ENCODE results near the gene ARPC4. TPM values are rescaled to one million over a fixed set of nuclear protein-coding genes. Genes with fewer than 3 reads are reported as not detected.

ARPC4 gene
- total RNA-seq, 1 experiment from 2014 or later: 143 TPM

GRCh38 chr3:9793161-9793781 is 389 bp downstream of the ARPC4 start:
- H3K4me3 Mint-ChIP-seq: peak overlapping the region; percentile 94
- TF ChIP-seq PRRX2 (CRISPR knock-in tag; IDR thresholded peaks at IDR 0.05): peak; percentile 37; the same call in 1 of the 2 replicates
- TF ChIP-seq ZNF416 (CRISPR knock-in tag; IDR thresholded peaks at IDR 0.05): 0 out of 2 replicates have a peak, but pooled peaks have one; percentile 27
- no peak for TF ChIP-seq GABPB1 (CRISPR knock-in tag; IDR thresholded peaks at IDR 0.05)
- TF ChIP-seq JUN (CRISPR knock-in tag; IDR thresholded peaks at IDR 0.05): no peak
- peak; percentile 71 for TF ChIP-seq EMX1 (CRISPR knock-in tag; IDR thresholded peaks at IDR 0.05)
- TF ChIP-seq, protein P1, sequence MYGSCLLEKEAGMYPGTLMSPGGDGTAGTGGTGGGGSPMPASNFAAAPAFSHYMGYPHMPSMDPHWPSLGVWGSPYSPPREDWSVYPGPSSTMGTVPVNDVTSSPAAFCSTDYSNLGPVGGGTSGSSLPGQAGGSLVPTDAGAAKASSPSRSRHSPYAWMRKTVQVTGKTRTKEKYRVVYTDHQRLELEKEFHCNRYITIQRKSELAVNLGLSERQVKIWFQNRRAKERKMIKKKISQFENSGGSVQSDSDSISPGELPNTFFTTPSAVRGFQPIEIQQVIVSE (CRISPR knock-in tag; IDR thresholded peaks at IDR 0.05; ENCODE audit: borderline replicate concordance): no peak
- no peak for TF ChIP-seq IRF2 (CRISPR knock-in tag; IDR thresholded peaks at IDR 0.05; ENCODE audit: borderline replicate concordance, low read depth)
- TF ChIP-seq, protein P2, sequence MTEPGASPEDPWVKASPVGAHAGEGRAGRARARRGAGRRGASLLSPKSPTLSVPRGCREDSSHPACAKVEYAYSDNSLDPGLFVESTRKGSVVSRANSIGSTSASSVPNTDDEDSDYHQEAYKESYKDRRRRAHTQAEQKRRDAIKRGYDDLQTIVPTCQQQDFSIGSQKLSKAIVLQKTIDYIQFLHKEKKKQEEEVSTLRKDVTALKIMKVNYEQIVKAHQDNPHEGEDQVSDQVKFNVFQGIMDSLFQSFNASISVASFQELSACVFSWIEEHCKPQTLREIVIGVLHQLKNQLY (CRISPR knock-in tag; IDR thresholded peaks at IDR 0.05): no peak
- peak; percentile 48; the same call in 1 of the 2 replicates for TF ChIP-seq ZNF671 (CRISPR knock-in tag; IDR thresholded peaks at IDR 0.05)
- no peak for TF ChIP-seq FOXP1 (CRISPR knock-in tag; IDR thresholded peaks at IDR 0.05; ENCODE audit: borderline replicate concordance)
- TF ChIP-seq NFATC4 (CRISPR knock-in tag; IDR thresholded peaks at IDR 0.05): 0 out of 2 replicates have a peak, but pooled peaks have one; percentile 16
- no peaks in the 10 kb centered on the region; the same call in 1 of the 2 replicates for H3K27me3 Mint-ChIP-seq (ENCODE audit: low read depth)
- ChIA-PET POLR2A (interaction anchor here (0.5 to 1.8 kb wide), 16 partner anchors 9 to 1036 kb away, joined by 3 to 11 read pairs (median 4); partner anchors contain the start of genes CAMK1 and OGG1), CTCF (interaction anchor here (0.7 to 1.6 kb wide), 11 partner anchors 11 to 293 kb away, joined by 3 to 11 read pairs (median 4); partner anchors contain the start of genes CAMK1, CRELD1 and OGG1)
- peak overlapping the region; percentile 87 for H3K27ac Mint-ChIP-seq
- no peak for DNase-seq (ENCODE audit: low spot score)
- H3K9me3 Mint-ChIP-seq: no peaks in the 10 kb centered on the region
- H3K36me3 Mint-ChIP-seq: peaks cover 43% of the 10 kb centered on the region
- peaks cover 18% of the 10 kb centered on the region for H3K4me1 Mint-ChIP-seq
- peak; percentile 12 for ATAC-seq

- ChIA-PET POLR2A (no interaction called here), CTCF (no interaction called here)
These were observed 1.5 kb downstream of the ARPC4 start for GRCh38 chr3:9794400-9794799.

DNA sequence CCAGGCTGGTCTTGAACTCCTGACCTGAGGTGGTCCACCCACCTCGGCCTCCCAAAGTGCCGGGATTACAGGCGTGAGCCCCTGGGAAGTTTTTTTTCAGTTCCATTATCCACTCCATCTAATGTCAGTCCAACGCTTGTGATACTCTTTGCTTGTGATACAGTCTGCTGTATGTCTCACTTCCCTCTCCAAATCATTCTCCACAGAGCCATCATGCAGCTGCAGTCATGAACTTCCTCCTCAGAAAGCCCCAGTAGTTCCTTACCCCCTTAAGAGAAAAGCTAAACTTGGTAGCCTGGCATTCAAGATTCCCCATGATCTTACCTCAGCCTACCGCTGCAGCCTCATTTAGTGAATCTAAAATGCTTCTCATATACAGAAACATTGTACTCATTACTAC is 2.3 kb downstream of the ARPC4 start:
- peak overlapping the region; percentile 51 for H3K4me3 Mint-ChIP-seq
- ChIA-PET CTCF (no interaction called here), POLR2A (no interaction called here)
- no peak for DNase-seq (ENCODE audit: low spot score)
- H3K27me3 Mint-ChIP-seq (ENCODE audit: low read depth): no peaks in the 10 kb centered on the region; the same call in 1 of the 2 replicates
- H3K36me3 Mint-ChIP-seq: peaks cover 42% of the 10 kb centered on the region
- no peaks in the 10 kb centered on the region for H3K9me3 Mint-ChIP-seq
- no peak for ATAC-seq
- peaks cover 18% of the 10 kb centered on the region for H3K4me1 Mint-ChIP-seq
- peak overlapping the region; percentile 82 for H3K27ac Mint-ChIP-seq
- TF ChIP-seq SMAD4 (CRISPR knock-in tag; IDR thresholded peaks at IDR 0.05): no peak
- no peak for TF ChIP-seq FOXK1 (CRISPR knock-in tag; IDR thresholded peaks at IDR 0.05)
- TF ChIP-seq, protein P3, sequence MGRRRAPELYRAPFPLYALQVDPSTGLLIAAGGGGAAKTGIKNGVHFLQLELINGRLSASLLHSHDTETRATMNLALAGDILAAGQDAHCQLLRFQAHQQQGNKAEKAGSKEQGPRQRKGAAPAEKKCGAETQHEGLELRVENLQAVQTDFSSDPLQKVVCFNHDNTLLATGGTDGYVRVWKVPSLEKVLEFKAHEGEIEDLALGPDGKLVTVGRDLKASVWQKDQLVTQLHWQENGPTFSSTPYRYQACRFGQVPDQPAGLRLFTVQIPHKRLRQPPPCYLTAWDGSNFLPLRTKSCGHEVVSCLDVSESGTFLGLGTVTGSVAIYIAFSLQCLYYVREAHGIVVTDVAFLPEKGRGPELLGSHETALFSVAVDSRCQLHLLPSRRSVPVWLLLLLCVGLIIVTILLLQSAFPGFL (CRISPR knock-in tag; IDR thresholded peaks at IDR 0.05; ENCODE audit: borderline replicate concordance): no peak
- TF ChIP-seq, protein P4, sequence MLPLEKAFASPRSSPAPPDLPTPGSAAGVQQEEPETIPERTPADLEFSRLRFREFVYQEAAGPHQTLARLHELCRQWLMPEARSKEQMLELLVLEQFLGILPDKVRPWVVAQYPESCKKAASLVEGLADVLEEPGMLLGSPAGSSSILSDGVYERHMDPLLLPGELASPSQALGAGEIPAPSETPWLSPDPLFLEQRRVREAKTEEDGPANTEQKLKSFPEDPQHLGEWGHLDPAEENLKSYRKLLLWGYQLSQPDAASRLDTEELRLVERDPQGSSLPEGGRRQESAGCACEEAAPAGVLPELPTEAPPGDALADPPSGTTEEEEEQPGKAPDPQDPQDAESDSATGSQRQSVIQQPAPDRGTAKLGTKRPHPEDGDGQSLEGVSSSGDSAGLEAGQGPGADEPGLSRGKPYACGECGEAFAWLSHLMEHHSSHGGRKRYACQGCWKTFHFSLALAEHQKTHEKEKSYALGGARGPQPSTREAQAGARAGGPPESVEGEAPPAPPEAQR (CRISPR knock-in tag; IDR thresholded peaks at IDR 0.05): no peak
- TF ChIP-seq, protein P5, sequence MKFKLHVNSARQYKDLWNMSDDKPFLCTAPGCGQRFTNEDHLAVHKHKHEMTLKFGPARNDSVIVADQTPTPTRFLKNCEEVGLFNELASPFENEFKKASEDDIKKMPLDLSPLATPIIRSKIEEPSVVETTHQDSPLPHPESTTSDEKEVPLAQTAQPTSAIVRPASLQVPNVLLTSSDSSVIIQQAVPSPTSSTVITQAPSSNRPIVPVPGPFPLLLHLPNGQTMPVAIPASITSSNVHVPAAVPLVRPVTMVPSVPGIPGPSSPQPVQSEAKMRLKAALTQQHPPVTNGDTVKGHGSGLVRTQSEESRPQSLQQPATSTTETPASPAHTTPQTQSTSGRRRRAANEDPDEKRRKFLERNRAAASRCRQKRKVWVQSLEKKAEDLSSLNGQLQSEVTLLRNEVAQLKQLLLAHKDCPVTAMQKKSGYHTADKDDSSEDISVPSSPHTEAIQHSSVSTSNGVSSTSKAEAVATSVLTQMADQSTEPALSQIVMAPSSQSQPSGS (CRISPR knock-in tag; IDR thresholded peaks at IDR 0.05; ENCODE audit: borderline replicate concordance, low read depth): no peak
- no peak for TF ChIP-seq JUN (CRISPR knock-in tag; IDR thresholded peaks at IDR 0.05)
- no peak for TF ChIP-seq OVOL2 (CRISPR knock-in tag; IDR thresholded peaks at IDR 0.05; ENCODE audit: borderline replicate concordance)
- no peak for TF ChIP-seq ATF1 (CRISPR knock-in tag; IDR thresholded peaks at IDR 0.05)
- TF ChIP-seq, protein P6, sequence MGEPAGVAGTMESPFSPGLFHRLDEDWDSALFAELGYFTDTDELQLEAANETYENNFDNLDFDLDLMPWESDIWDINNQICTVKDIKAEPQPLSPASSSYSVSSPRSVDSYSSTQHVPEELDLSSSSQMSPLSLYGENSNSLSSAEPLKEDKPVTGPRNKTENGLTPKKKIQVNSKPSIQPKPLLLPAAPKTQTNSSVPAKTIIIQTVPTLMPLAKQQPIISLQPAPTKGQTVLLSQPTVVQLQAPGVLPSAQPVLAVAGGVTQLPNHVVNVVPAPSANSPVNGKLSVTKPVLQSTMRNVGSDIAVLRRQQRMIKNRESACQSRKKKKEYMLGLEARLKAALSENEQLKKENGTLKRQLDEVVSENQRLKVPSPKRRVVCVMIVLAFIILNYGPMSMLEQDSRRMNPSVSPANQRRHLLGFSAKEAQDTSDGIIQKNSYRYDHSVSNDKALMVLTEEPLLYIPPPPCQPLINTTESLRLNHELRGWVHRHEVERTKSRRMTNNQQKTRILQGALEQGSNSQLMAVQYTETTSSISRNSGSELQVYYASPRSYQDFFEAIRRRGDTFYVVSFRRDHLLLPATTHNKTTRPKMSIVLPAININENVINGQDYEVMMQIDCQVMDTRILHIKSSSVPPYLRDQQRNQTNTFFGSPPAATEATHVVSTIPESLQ (CRISPR knock-in tag; IDR thresholded peaks at IDR 0.05): no peak
- no peak for TF ChIP-seq SOX15 (CRISPR knock-in tag; IDR thresholded peaks at IDR 0.05)
- TF ChIP-seq, protein P7, sequence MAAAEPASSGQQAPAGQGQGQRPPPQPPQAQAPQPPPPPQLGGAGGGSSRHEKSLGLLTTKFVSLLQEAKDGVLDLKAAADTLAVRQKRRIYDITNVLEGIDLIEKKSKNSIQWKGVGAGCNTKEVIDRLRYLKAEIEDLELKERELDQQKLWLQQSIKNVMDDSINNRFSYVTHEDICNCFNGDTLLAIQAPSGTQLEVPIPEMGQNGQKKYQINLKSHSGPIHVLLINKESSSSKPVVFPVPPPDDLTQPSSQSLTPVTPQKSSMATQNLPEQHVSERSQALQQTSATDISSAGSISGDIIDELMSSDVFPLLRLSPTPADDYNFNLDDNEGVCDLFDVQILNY (CRISPR knock-in tag; IDR thresholded peaks at IDR 0.05): no peak
- no peak for TF ChIP-seq GABPB1 (CRISPR knock-in tag; IDR thresholded peaks at IDR 0.05)

More at GRCh38 chr3:9794400-9794799, 1.5 kb downstream of the ARPC4 start:
- TF ChIP-seq ZNF121 (CRISPR knock-in tag; IDR thresholded peaks at IDR 0.05): peak; percentile 94
- no peak for TF ChIP-seq SMAD4 (CRISPR knock-in tag; IDR thresholded peaks at IDR 0.05)
- no peak for TF ChIP-seq KAT7 (CRISPR knock-in tag; IDR thresholded peaks at IDR 0.05; ENCODE audit: borderline replicate concordance)
- DNase-seq (ENCODE audit: low spot score) (no peak), ATAC-seq (no peak)
- Mint-ChIP-seq H3K4me3 (peak overlapping the region; percentile 94), H3K9me3 (no peaks in the 10 kb centered on the region), H3K36me3 (peaks cover 42% of the 10 kb centered on the region), H3K27ac (peak overlapping the region; percentile 3; the same call in 1 of the 2 replicates), H3K4me1 (peaks cover 18% of the 10 kb centered on the region), H3K27me3 (ENCODE audit: low read depth) (no peaks in the 10 kb centered on the region; the same call in 1 of the 2 replicates)

Measured in WTC11 (cell line).